Sigmoid colon (tissue), 4 donors: Measurements from ENCODE around the gene ZNF219.

Experiments used
- EP300 ChIP-seq, 4 donors: sonication (generic); formaldehyde crosslinking; IDR thresholded peaks; one replicate each; pipeline ENCODE4 v1.6.1; 2017; ENCODE audit warnings: antibody characterized with exemption in 4 of 4
- POLR2A ChIP-seq, 2 donors: fragments of 450-650 bp; IDR thresholded peaks; one replicate each; pipeline ENCODE4 v1.6.1; 2016; ENCODE audit warnings: antibody characterized with exemption in 2 of 2, mild to moderate bottlenecking in 2 of 2, moderate library complexity in 2 of 2
- TF ChIP-seq, protein P1 (sequence below), 4 experiments: fragments of 450-650 bp in 3 of 4; fragments of 200-600 bp in 1 of 4; IDR thresholded peaks; one replicate each; pipeline ENCODE4 v1.5.1; 2016 to 2019; ENCODE audit warnings: antibody characterized with exemption in 4 of 4, mild to moderate bottlenecking in 3 of 4, moderate library complexity in 2 of 4

DNA sequence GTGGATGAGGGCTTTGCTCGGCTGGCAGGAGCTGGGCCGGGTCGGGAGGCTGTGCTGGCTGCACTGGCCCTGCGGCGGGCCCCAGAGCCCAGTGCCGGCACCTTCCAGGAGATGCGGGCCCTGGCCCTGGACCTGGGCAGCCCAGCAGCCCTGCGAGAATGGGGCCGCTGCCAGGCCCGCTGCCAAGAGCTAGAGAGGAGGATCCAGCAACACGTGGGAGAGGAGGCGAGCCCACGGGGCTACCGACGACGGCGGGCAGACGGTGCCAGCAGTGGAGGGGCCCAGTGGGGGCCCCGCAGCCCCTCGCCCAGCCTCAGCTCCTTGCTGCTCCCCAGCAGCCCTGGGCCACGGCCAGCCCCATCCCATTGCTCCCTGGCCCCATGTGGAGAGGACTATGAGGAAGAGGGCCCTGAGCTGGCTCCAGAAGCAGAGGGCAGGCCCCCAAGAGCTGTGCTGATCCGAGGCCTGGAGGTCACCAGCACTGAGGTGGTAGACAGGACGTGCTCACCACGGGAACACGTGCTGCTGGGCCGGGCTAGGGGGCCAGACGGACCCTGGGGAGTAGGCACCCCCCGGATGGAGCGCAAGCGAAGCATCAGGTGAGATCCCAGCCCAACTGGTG, 16.8 kb downstream of the ZNF219 start:
- TF ChIP-seq, protein P1, sequence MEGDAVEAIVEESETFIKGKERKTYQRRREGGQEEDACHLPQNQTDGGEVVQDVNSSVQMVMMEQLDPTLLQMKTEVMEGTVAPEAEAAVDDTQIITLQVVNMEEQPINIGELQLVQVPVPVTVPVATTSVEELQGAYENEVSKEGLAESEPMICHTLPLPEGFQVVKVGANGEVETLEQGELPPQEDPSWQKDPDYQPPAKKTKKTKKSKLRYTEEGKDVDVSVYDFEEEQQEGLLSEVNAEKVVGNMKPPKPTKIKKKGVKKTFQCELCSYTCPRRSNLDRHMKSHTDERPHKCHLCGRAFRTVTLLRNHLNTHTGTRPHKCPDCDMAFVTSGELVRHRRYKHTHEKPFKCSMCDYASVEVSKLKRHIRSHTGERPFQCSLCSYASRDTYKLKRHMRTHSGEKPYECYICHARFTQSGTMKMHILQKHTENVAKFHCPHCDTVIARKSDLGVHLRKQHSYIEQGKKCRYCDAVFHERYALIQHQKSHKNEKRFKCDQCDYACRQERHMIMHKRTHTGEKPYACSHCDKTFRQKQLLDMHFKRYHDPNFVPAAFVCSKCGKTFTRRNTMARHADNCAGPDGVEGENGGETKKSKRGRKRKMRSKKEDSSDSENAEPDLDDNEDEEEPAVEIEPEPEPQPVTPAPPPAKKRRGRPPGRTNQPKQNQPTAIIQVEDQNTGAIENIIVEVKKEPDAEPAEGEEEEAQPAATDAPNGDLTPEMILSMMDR (IDR thresholded peaks at IDR 0.05), result no peak
- TF ChIP-seq EP300 (IDR thresholded peaks at IDR 0.05) (no peak), POLR2A (IDR thresholded peaks at IDR 0.05) (no peak)
